Body of pancreas (tissue), 4 donors: ENCODE results near the gene MOGAT1. TPM values are rescaled to one million over a fixed set of nuclear protein-coding genes. Genes with fewer than 3 reads are reported as not detected.

Experiments
- ATAC-seq: fragments of 150-250 bp; one replicate; pipeline ENCODE4 v1.9.1; 2016
- DNase-seq, 4 donors: peaks; one replicate each; pipeline ENCODE4 v3.0.0-alpha.2; 2019
- H3K27ac ChIP-seq, 4 donors: fragments of 200-600 bp; sonication (generic); 1 replicate in 3 of 4; 2 replicates in 1 of 4; pipeline versions ENCODE4 v1.5.1 to v1.6.1; 2016 to 2019; ENCODE audit warnings: mild to moderate bottlenecking in 1 of 4, mixed read lengths in 1 of 4, moderate library complexity in 1 of 4
- H3K27me3 ChIP-seq, 2 donors: fragments of 200-600 bp; sonication (generic); one replicate each; pipeline ENCODE4 v1.6.0; 2016; ENCODE audit warnings: mild to moderate bottlenecking in 1 of 2
- H3K36me3 ChIP-seq, 2 donors: fragments of 200-600 bp; sonication (generic); replicated peaks in 1 of 2; 2 replicates each; pipeline ENCODE4 v1.5.1; 2016; ENCODE audit warnings: low read depth in 2 of 2; ENCODE audit not compliant: insufficient read depth in 1 of 2
- H3K4me1 ChIP-seq: fragments of 200-600 bp; sonication (generic); one replicate; pipeline ENCODE4 v1.6.0; 2016
- H3K4me3 ChIP-seq, 2 donors: fragments of 200-600 bp; sonication (generic); 1 replicate in 1 of 2; 2 replicates in 1 of 2; pipeline ENCODE4 v1.5.1; 2016 to 2019
- H3K9me3 ChIP-seq, 3 donors: fragments of 200-600 bp; sonication (generic); 1 replicate in 2 of 3; 2 replicates in 1 of 3; pipeline ENCODE4 v1.5.1; 2016
- POLR2A ChIP-seq, 3 donors: fragments of 450-650 bp; IDR thresholded peaks; one replicate each; pipeline ENCODE4 v1.6.1; 2016; ENCODE audit warnings: antibody characterized with exemption in 3 of 3, mild to moderate bottlenecking in 2 of 3
- WGBS, 2 donors: methylation state at CpG; one replicate each; pipeline ENCODE4 v1.1.5; 2017; 5-methylcytosine and 5-hydroxymethylcytosine counted together
- intact Hi-C: fragments of 100-400 bp; cut with DNase I; formaldehyde crosslinking; loops from one replicate; pipeline ENCODE4 v1.15.1; 2023
- total RNA-seq, 2 donors: library from RNA; depleted of rRNA; stranded (reverse); fragments of >200 nt; gene quantifications; one replicate each; pipeline ENCODE4 v1.1.0, GENCODE V29; 2016
- TF ChIP-seq, protein P1 (sequence below), 7 experiments: fragments of 450-650 bp in 4 of 7; fragments of 200-600 bp in 3 of 7; sonication (generic) in 3 of 7; IDR thresholded peaks; one replicate each; pipeline ENCODE4 v1.5.1; 2016 to 2019; ENCODE audit warnings: antibody characterized with exemption in 7 of 7

Gene MOGAT1
- 1 to 10 TPM in 1 of 2 donors, not detected in 1; 1.8 TPM for total RNA-seq

- intact Hi-C loops = no loop called here
- ATAC-seq = peak; percentile 85
- no peaks in the 10 kb centered on the region for H3K27me3 ChIP-seq
Observed at GRCh38 chr2:222671259-222672067, at the start of gene MOGAT1. MOGAT1 (plus strand) TSS chr2:222671658; CDS start chr2:222671786, 128 bp downstream.

DNA sequence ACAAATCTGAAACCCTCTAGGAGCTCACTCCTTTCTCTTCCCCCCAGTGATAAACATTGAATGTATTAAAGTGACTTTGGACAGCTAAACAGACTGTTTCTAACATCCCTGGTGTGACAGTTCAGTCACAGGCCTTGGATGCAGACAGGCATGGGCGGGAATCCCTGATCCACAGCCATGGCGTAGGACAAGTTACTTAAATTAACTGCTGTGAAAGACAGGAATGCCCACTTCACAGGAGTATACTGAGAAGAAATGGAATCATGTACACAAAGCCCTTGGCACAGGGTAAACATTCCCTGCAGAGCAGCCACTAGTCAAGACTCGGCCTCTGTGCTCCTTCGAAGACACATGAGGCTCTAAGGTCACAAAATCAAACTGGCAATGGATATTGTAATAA, 49.6 kb upstream of the MOGAT1 start:
- no peaks in the 10 kb centered on the region for H3K4me1 ChIP-seq
- intact Hi-C loops = no loop called here
- no peak for ATAC-seq
- H3K9me3 ChIP-seq = no peaks in the 10 kb centered on the region
- 92 to 94% methylated on average over 4 of the region's 4 CpGs for WGBS, 2 donors
- no peak overlapping the region for H3K27ac ChIP-seq
- peaks cover 0 to 31% of the 10 kb centered on the region in 2 donors for H3K36me3 ChIP-seq
- TF ChIP-seq, protein P1, sequence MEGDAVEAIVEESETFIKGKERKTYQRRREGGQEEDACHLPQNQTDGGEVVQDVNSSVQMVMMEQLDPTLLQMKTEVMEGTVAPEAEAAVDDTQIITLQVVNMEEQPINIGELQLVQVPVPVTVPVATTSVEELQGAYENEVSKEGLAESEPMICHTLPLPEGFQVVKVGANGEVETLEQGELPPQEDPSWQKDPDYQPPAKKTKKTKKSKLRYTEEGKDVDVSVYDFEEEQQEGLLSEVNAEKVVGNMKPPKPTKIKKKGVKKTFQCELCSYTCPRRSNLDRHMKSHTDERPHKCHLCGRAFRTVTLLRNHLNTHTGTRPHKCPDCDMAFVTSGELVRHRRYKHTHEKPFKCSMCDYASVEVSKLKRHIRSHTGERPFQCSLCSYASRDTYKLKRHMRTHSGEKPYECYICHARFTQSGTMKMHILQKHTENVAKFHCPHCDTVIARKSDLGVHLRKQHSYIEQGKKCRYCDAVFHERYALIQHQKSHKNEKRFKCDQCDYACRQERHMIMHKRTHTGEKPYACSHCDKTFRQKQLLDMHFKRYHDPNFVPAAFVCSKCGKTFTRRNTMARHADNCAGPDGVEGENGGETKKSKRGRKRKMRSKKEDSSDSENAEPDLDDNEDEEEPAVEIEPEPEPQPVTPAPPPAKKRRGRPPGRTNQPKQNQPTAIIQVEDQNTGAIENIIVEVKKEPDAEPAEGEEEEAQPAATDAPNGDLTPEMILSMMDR (IDR thresholded peaks at IDR 0.05) = no peak
- TF ChIP-seq POLR2A (IDR thresholded peaks at IDR 0.05) = no peak
- H3K4me3 ChIP-seq = no peak overlapping the region
- no peak for DNase-seq
- no peaks in the 10 kb centered on the region for H3K27me3 ChIP-seq

More at GRCh38 chr2:222671259-222672067, at the start of gene MOGAT1:
- Histone ChIP-seq H3K4me3 (peak within 1 kb of the TSS; percentile 19 to 23), H3K36me3 (no peaks in the 10 kb centered on the region), H3K27ac (peak within 1 kb of the TSS in 2 of 4 donors; percentile 34), H3K4me1 (peaks cover 19% of the 10 kb centered on the region), H3K9me3 (no peaks in the 10 kb centered on the region)
- WGBS, 2 donors = 3 to 8% methylated on average over 14 to 66 of the region's 66 CpGs
- peak; percentile 41 to 46 (median 44) for TF ChIP-seq POLR2A (IDR thresholded peaks at IDR 0.05)
- TF ChIP-seq, protein P1 (IDR thresholded peaks at IDR 0.05) = peak in 5 of 7 experiments; percentile 13 to 38 (median 18)
- DNase-seq = peak; percentile 48 to 66 (median 57)

GRCh38 chr2:222622910-222623309, 48.5 kb upstream of the MOGAT1 start:
- Histone ChIP-seq H3K27me3 (no peaks in the 10 kb centered on the region), H3K9me3 (no peaks in the 10 kb centered on the region), H3K4me3 (no peak overlapping the region), H3K27ac (peak overlapping the region in 1 of 4 donors; percentile 24), H3K36me3 (peaks cover 0 to 33% of the 10 kb centered on the region in 2 donors), H3K4me1 (no peaks in the 10 kb centered on the region)
- 86 to 92% methylated on average over 2 of the region's 2 CpGs for WGBS, 2 donors
- TF ChIP-seq, protein P1 (IDR thresholded peaks at IDR 0.05) = no peak
- no peak for TF ChIP-seq POLR2A (IDR thresholded peaks at IDR 0.05)
- DNase-seq = no peak
- intact Hi-C loops = no loop called here
- ATAC-seq = no peak

DNA sequence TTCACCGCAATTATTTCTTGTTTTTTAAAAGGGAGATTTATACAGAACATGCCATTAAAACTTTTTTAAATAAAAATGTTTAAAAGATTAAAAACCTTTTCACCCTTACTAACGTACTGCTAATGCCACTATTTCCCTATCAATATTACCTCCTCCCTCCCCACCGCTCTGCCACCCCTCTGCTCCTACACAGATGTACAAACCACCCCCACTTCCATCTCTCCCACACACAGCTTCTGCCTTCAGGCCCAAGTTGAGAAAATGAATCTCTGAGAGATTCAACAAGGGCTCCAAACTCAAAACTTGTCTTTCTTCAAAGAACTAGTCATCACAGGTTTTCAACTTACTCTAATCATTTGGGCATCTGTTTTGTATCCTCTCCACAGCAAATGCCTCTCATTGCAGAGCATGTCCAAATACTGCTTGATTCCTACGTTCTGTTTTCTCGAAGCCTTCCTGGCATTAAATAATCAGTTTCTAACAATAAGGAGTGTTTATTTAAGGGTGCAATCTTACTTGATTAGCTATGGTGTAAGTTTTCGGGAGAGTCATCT, 47.6 kb upstream of the MOGAT1 start:
- 86 to 90% methylated on average over 6 of the region's 6 CpGs for WGBS, 2 donors
- DNase-seq (no peak), ATAC-seq (no peak)
- intact Hi-C loops = no loop called here
- Histone ChIP-seq H3K4me3 (no peak overlapping the region), H3K27ac (no peak overlapping the region), H3K4me1 (no peaks in the 10 kb centered on the region), H3K36me3 (peaks cover 0 to 36% of the 10 kb centered on the region in 2 donors), H3K27me3 (no peaks in the 10 kb centered on the region), H3K9me3 (no peaks in the 10 kb centered on the region)
- TF ChIP-seq, protein P1 (IDR thresholded peaks at IDR 0.05) = no peak
- TF ChIP-seq POLR2A (IDR thresholded peaks at IDR 0.05) = no peak
